NCI-H748 treated with DMSO at 0.1 percent for 48 hours (cell line): ENCODE data around the gene LIN52.

ENCODE experiments used
- DNase-seq: peaks from one replicate; lab custom pipeline; 2025; lab: John Stamatoyannopoulos, UW

LIN52 gene

DNA sequence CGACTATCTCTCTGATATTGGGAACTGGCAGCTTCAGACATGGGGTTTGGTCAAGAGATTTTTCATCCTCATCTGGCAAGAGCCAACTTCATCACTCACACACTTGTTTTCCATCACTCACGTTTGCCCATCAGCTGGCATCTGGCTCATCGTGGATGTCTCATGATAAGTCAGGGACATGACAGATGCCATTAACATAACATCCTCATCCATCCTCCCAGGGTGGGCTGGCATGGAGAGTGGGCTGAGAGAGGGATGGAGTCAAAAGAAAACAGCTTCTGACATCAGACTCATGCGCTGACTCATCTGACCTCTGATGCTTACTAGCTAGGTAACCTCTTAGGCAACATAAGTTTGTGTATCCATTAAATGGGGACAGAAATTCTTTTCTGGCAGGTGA, 152.7 kb downstream of the LIN52 start:
- no peak for DNase-seq

DNA sequence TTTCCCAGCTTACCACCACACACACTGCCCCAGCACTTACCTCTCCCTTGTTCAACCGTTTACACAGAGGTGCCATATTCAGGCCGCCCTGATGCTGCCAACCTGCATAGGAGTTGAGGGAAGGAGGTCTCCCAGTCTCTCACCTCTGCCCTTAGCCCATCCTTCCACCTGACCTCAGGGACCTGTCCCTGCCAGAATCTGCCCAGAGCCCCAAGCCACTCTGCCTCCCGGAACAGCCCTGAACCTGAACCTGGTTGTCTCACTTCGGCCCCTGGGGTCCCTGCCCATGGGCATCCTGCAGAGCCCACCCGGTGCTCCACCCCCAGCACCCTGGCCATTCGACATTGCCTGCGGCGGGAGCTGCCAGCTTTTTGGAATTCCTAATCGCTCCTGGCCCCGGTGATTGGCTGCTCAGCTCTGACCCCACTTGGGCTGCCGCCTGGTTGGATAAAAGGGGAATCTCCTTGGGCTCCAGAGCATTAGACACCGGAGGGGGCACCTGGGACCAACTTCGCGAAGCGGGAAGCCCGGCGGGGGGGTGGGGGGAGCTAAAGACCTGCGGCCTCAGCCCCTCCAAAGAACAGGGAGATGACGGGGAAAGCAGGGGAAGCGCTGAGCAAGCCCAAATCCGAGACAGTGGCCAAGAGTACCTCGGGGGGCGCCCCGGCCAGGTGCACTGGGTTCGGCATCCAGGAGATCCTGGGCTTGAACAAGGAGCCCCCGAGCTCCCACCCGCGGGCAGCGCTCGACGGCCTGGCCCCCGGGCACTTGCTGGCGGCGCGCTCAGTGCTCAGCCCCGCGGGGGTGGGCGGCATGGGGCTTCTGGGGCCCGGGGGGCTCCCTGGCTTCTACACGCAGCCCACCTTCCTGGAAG, 154.5 kb downstream of the LIN52 start, which contains the start of gene VSX2:
TSS of gene VSX2 (plus strand) at position 476 of the 874 bp plus-strand sequence. CDS start at position 589, 113 bp downstream.
- DNase-seq, result no peak

DNA sequence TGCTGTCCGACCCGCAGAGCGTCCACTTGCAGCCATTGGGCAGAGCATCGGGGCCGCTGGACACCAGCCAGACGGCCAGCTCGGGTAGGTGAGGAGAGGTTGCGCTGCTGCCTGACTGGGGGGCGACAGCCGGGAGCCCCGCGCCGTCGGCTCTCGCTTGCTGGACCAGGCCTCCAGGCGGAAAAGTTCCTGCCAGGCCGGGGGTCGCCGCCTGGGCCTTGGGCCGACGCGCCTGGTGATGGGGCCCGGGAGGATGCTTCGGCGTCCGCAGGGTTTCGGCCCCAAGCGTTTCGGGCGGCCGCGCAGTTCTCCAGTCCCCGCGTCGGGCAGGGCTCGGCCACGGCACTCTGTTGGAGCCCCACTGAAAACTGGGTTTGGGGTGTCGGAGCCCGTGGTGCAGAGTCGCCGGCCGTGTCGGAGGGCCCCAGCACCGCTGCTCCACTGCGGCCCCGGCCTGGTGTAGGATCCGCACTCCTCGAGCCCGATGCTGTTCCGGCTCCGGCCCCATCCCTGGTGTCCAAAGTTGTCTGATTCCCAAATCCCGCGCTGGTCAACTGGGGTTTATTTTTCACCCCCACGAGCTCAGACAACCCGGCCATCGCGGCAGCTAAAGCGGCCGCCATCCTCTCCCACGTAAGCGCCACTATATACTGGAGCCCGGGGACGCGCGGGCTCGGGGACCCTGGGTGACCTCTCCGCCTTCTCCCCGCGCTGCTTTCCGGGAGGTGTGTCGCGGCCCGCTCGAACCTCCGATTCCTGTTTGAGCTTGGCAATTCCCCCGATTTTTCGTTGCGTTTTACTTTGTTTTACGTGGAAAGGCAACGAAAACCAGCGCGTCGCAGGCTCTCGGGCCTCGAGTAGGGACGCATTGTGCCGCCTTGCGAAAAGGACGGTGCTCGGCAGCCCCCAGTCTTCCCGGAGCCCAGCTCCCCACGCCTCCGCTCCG, 155.4 kb downstream of the LIN52 start:
- DNase-seq, result no peak

DNA sequence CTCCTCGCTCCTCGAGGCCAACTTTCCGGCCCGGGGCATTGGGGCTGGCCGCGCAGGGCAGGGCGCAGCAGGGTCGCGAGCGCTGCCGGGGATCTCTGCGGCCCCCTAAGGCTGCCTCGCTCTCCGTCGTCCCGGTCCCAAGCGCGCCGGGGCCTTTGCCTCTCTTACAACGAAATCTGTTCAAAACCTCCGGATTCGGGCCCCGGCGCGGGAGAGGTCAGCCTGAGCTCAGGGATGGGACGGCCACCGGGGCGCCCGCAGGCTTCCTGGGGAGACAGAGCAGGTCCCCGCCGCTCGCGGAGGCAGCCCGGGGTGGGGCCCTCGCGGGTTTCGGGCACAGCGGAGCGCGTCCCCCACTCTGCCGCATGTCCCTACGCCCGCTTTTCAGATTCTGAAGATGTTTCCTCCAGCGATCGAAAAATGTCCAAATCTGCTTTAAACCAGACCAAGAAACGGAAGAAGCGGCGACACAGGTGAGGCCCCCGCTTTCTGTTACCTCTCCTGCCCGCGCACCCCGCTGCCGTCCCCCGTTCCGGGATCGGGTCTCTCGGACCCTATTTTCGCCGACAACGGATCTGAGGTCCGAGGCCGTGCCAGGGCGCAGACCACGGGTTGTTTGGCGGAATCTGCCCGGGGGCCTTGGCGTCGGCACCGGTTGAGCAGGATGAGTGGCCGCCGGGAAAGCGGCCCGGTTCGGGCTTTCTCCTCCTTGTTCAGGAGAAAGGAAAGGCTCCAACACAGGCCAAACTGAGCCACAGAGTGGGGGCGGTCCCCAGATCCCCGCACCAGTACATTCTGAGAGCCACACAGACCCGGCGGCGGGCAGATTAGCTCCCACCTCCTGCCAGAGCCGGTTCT, 156.3 kb downstream of the LIN52 start:
- no peak for DNase-seq

DNA sequence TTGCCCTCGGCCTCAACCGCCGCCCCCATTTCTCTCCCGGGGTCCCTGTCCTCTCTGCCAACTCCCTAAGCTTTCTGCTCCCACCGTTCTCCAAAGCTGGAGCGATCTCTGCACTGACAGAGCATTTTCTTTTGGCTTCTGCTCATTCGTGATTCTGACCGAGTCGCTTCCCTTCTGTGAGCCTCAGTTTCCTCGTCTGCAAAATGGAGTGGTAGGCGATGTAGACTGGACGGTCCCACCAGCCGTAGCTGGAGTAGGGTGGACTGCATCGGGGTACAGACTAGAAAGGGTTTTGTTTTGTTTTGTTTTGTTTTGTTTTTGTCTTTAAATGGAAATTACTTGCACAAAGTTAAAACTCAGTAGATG, 156.9 kb downstream of the LIN52 start:
- DNase-seq, result no peak

DNA sequence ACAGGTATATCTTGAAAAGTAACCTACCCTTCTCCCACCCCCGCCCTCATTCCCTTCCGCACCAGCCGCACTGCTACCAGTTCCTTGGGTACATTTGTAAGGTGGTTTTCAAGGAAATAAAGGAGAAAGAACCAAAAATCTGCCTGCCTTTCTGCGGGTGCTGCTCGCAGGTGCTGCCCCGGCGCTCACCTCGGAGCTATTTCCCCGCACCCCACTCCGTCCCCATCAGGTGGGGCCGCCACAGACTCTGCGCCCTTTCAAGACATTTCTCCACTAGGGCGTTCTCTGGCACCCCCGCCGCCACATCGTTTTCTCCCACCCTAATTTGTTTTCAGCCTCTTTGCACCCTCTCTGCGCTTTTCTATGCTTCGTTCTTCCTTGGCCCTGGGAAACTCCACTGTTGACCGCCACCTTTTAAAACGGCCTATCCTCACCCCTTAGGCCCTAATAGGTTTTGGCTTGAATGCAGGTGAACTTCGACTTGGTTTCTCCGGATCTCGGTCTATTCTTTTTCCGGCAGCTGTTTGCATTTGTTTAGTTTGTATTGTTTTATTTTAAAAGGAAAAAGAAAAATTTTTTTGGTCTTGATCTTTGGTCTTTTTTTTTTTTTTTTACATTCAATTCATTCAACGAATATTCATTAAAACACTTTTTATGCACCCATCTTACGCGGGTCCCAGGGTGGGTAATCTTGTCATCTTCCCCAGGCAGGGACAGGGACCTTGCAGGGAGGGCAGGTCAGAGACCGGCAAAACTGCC, 157.4 kb downstream of the LIN52 start:
- no peak for DNase-seq

DNA sequence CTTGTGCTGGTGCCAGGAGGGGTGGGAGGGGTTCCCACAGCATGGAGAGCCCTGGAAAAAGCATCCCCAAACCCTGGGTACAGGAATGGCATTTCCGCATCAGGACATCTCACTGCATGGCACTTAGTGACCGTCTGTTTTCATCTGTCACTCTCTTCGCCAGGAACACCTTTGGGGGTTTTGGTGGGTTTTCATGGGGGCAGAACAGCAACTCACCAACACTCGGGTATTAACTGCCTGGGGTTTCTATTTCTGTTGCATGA, 158.0 kb downstream of the LIN52 start:
- DNase-seq, result no peak

DNA sequence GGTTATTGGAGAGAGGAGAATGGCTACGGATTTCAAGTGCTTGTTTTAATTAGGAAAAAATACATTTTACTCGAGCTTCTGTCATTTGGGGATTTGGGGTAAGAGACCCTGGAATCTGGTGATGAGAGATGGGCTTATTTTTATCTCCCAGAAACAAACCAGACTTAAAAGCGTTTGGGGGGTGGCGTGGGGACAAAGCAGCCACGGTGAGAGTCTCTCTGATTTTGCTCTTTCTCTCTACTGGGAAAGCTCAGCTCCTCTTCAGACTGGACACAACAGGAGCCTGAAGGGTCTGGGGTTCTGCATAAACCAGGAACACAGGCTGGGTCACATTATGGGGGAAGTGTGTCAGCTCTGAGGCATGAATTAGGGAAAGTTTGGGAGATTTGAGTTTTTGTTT, 158.3 kb downstream of the LIN52 start:
- no peak for DNase-seq

DNA sequence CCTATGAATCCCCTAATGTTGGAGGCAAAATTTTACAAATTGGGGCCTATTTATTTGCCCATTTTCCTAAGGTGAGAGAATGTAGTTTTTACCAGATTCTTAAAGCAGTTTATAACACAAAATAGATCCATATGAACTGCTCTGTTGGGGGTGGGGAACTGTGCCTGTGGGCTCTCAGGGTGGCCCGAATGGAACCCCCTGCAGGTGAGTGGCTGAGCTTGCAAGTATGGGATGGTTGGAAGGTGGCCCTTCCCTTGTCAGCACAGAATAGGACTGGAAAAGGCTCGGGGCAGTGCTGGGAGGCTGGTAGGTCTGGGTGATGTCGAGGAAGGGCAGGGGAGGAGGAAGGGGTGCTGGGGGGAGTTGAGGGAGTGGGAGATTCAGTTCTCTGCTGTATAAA, 159.4 kb downstream of the LIN52 start:
- DNase-seq, result no peak

DNA sequence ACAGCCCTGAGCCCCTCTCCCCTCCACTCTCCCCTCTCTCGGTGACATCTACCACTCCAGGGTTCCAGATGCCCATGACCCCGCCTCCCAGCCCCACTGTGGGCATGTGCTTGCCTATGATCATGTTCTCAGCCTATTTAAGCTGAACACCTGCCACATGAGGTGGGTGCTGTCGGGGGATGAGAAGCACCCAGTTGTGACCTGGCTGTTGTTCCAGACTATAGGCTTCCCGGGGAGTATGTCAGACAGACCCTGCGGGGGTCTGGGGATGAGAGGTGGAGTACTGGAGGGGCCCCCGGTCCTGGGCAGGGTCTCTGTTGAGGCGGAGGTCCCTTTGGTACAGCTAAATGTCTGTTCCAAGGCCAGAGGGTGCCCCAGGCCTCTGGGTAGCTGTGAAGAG, 160.5 kb downstream of the LIN52 start:
- no peak for DNase-seq

DNA sequence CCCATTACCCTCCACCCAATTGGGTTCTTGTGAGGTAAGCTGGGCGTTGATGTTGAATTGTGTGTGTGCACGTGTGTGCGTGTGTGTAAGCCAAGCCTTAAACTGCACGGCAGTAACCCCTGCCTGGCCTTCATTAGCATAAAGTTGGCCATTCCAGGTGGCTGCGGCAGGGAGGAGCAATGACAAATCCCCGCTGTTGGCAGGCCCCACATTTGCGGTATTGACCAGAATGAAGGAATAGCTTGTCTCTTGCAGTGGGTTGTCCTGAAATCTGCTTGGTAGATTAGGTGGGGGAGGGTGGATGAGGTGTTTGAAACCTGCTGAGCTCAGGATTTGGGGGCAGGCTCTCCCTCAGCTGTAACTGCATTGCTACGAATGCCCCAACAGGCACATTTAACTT, 161.8 kb downstream of the LIN52 start:
- DNase-seq, result no peak

DNA sequence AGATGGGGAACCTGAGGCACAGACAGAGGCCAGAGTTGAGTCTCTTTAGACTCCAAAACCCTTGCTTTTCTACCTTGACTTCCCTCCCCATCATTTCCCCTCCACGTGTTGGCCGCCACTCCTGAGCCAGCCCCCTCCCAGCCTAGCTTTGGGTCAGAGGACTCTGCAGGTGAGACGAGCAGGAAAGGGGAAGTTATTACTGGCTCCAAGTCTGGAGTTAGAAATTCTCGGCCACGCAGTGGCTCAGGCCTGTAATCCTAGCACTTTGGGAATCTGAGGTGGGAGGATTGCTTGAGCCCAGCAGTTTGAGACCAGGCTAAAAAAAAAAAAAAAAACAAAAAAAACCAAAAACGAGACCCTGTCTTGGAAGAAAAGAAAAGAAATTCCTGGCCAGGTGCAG, 163.3 kb downstream of the LIN52 start:
- no peak for DNase-seq

DNA sequence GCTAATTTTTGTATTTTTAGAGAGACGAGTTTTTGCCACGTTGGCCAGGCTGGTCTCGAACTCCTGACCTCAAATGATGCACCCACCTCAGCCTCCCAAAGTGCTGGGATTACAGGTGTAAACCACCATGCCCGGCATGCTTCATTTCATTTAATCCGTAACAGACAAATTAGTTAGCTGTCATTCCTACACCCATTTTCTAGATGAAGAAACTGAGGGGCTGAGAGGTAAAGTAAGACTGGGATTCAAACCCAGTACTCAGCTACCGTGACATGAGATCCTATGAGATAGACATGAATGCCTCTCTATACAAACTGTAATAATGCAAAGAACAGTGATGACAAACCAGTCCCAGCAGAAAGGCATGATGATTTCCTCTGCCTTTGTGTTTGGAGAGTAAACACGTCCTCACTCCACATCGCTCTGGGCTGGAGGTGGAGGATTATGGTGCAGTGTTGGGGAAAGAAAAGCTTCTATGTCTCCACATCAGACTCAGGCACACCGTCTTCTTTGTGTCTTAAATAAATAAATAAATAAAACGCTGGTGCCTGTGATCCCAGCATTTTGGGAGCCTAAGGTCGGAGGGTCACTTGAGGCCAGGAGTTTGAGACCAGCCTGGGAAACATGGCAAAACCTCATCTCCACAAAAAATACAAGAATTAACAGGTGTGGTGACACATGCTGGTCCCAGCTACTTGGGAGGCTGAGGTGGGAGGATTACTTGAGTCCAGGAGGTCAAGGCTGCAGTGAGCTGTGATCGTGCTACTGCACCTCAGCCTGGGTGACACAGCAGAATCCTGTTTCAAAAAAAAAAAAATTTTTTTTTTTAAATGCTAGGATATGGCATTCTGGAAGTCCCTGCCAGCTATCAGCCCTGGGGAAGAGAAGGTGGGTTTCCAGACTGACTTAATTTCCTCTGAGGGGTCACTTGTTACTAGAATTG, 164.9 kb downstream of the LIN52 start:
- DNase-seq, result no peak
